Peyer's patch (tissue), 4 donors: ENCODE data around the gene CENPO.

Source experiments
- CTCF ChIP-seq, 6 experiments: fragments of 450-650 bp in 4 of 6; fragments of 200-600 bp in 2 of 6; sonication (generic) in 1 of 6; IDR thresholded peaks; one replicate each; pipeline ENCODE4 v1.5.1; 2017 to 2019; ENCODE audit warnings: antibody characterized with exemption in 6 of 6, mild to moderate bottlenecking in 3 of 6, moderate library complexity in 1 of 6
- POLR2A ChIP-seq, 2 donors: fragments of 450-650 bp; IDR thresholded peaks; one replicate each; pipeline ENCODE4 v1.5.1; 2017; ENCODE audit warnings: antibody characterized with exemption in 2 of 2, mild to moderate bottlenecking in 2 of 2, moderate library complexity in 2 of 2

- no peak for TF ChIP-seq CTCF (IDR thresholded peaks at IDR 0.05)
- TF ChIP-seq POLR2A (IDR thresholded peaks at IDR 0.05): no peak
These were observed 26.9 kb downstream of the CENPO start for GRCh38 chr2:24820175-24820513.
